GM12878 (cell line): ENCODE measurements around the gene CTIF. TPM values are rescaled to one million over a fixed set of nuclear protein-coding genes. Genes with fewer than 3 reads are reported as not detected.

Experiments used
- ATAC-seq: fragments of 200-7000 bp; cut with Tn5 transposase; 3 replicates; pipeline ENCODE4 v1.9.1; 2020; ENCODE audit warnings: mild to moderate bottlenecking, moderate library complexity
- BruUV-seq: library from RNA; stranded (reverse); fragments of 400-500 nt; replicated peaks from 2 replicates; lab custom pipeline; 2021; lab: Mats Ljungman, UMichigan
- CTCF ChIA-PET: fragments of 300-600 bp; sonication (Branson Sonifier 250); formaldehyde crosslinking; extraction: SDS; loops from one replicate; lab custom pipeline; 2021; ENCODE audit warnings: inconsistent platforms; lab: Yijun Ruan, JAX
- POLR2A ChIA-PET: fragments of 350-600 bp; formaldehyde crosslinking; extraction: SDS; loops from one replicate; lab custom pipeline; 2021; ENCODE audit warnings: inconsistent platforms; lab: Charles Lee
- RAD21 ChIA-PET: fragments of 300-600 bp; sonication (Branson Sonifier 250); formaldehyde crosslinking; loops from one replicate; lab custom pipeline; 2023; ENCODE audit warnings: antibody characterized with exemption; ENCODE audit not compliant: unreplicated experiment; lab: Charles Lee
- SMC1A ChIA-PET: fragments of 300-600 bp; sonication (Branson Sonifier 250); formaldehyde crosslinking; loops from one replicate; lab custom pipeline; 2023; ENCODE audit not compliant: unreplicated experiment, uncharacterized antibody; lab: Charles Lee
- DNase-seq: peaks from one replicate; pipeline ENCODE4 v3.0.0-alpha.2; 2011; ENCODE audit warnings: low read depth, low spot score
- FAIRE-seq: peaks from 3 replicates; lab custom pipeline; 2011; peaks lifted over from hg19 to GRCh38; lab: Jason Lieb, UNC
- H2AFZ ChIP-seq: 2 replicates; pipeline ENCODE4 v1.6.0; 2011; ENCODE audit warnings: low read depth, low read length, control low read depth; ENCODE audit not compliant: control insufficient read depth
- H3K27ac ChIP-seq: 2 replicates; pipeline ENCODE4 v1.5.1; 2011; ENCODE audit warnings: control low read depth; ENCODE audit not compliant: control insufficient read depth, insufficient read depth
- H3K27me3 ChIP-seq, 2 experiments: replicated peaks in 1 of 2; 2 replicates each; pipeline versions ENCODE4 v1.6.0 to v1.6.1; 2011; ENCODE audit warnings: low read length in 1 of 2; ENCODE audit not compliant: control insufficient read depth in 2 of 2, insufficient read depth in 2 of 2
- H3K36me3 ChIP-seq, 2 experiments: 2 replicates each; pipeline ENCODE4 v1.5.1; 2011; ENCODE audit warnings: low read length in 1 of 2; ENCODE audit not compliant: control insufficient read depth in 2 of 2, insufficient read depth in 2 of 2
- H3K4me1 ChIP-seq: 2 replicates; pipeline ENCODE4 v1.6.1; 2011; ENCODE audit warnings: mild to moderate bottlenecking, low read length, moderate library complexity, mixed read lengths; ENCODE audit not compliant: control insufficient read depth, insufficient read depth
- H3K4me2 ChIP-seq: 2 replicates; pipeline ENCODE4 v1.6.0; 2011; ENCODE audit warnings: control low read depth; ENCODE audit not compliant: control insufficient read depth, insufficient read depth
- H3K4me3 ChIP-seq: fragments of 200-600 bp; sonication (generic); 2 replicates; pipeline ENCODE4 v1.5.1; 2016
- H3K79me2 ChIP-seq: 2 replicates; pipeline ENCODE4 v1.6.0; 2011; ENCODE audit warnings: low read length; ENCODE audit not compliant: control insufficient read depth, insufficient read depth
- H3K9ac ChIP-seq: 2 replicates; pipeline ENCODE4 v1.8.0; 2011; ENCODE audit warnings: low read length, control low read depth, mixed read lengths; ENCODE audit not compliant: control insufficient read depth, insufficient read depth
- H3K9me3 ChIP-seq: replicated peaks from 3 replicates; pipeline ENCODE4 v1.5.1; 2011; ENCODE audit warnings: mild to moderate bottlenecking, low read length; ENCODE audit not compliant: control insufficient read depth, insufficient read depth
- H4K20me1 ChIP-seq: 2 replicates; pipeline ENCODE4 v1.6.0; 2011; ENCODE audit not compliant: control insufficient read depth, insufficient read depth
- CHD1 ChIP-seq: IDR thresholded peaks from 2 replicates; pipeline ENCODE4 v1.6.1; 2012; ENCODE audit warnings: low read depth, low read length, improper control_type of control experiment
- EED ChIP-seq: sonication (generic); IDR thresholded peaks from 2 replicates; pipeline ENCODE4 v1.6.1; 2016; ENCODE audit warnings: antibody characterized with exemption, low read depth
- NFXL1 ChIP-seq: fragments of 450-650 bp; IDR thresholded peaks from 2 replicates; pipeline ENCODE4 v1.6.1; 2017; ENCODE audit warnings: antibody characterized with exemption, mild to moderate bottlenecking, borderline replicate concordance
- NFYB ChIP-seq: IDR thresholded peaks from 2 replicates; pipeline ENCODE4 v1.6.1; 2011; ENCODE audit warnings: low read depth, mild to moderate bottlenecking, low read length, improper control_type of control experiment, moderate library complexity; ENCODE audit not compliant: insufficient read depth
- RAD21 ChIP-seq: IDR thresholded peaks from 2 replicates; pipeline ENCODE4 v1.6.1; 2011; ENCODE audit warnings: mild to moderate bottlenecking, low read depth, low read length, moderate library complexity; ENCODE audit not compliant: insufficient read depth
- SIX5 ChIP-seq: IDR thresholded peaks from 2 replicates; pipeline ENCODE4 v1.6.1; 2011; ENCODE audit warnings: mild to moderate bottlenecking, low read depth, low read length, moderate library complexity; ENCODE audit not compliant: severe bottlenecking
- SMC3 ChIP-seq: IDR thresholded peaks from 2 replicates; pipeline ENCODE4 v1.6.1; 2011; ENCODE audit warnings: low read length, improper control_type of control experiment, borderline replicate concordance
- TAF1 ChIP-seq: IDR thresholded peaks from 2 replicates; pipeline ENCODE4 v1.6.1; 2011; ENCODE audit warnings: mild to moderate bottlenecking, low read depth, low read length, borderline replicate concordance
- TCF3 ChIP-seq: IDR thresholded peaks from 2 replicates; pipeline ENCODE4 v1.6.1; 2012; ENCODE audit warnings: low read depth, mild to moderate bottlenecking, low read length, borderline replicate concordance; ENCODE audit not compliant: insufficient read depth
- ZNF24 ChIP-seq: fragments of 450-650 bp; IDR thresholded peaks from 2 replicates; pipeline ENCODE4 v1.6.1; 2017; ENCODE audit warnings: antibody characterized with exemption, mild to moderate bottlenecking
- ZSCAN29 ChIP-seq: fragments of 450-650 bp; IDR thresholded peaks from 2 replicates; pipeline ENCODE4 v1.6.1; 2017; ENCODE audit warnings: mild to moderate bottlenecking, moderate library complexity
- WGBS: methylation state at CpG from one replicate; pipeline ENCODE4 v1.1.6; 2016; ENCODE audit warnings: low lambda C conversion rate; ENCODE audit not compliant: insufficient replicate concordance, insufficient coverage; ENCODE audit errors: missing lambda C conversion rate; 5-methylcytosine and 5-hydroxymethylcytosine counted together
- in situ Hi-C: fragments of 300-500 bp; cut with MboI; formaldehyde crosslinking; loops from 9 replicates; pipeline ENCODE4 v1.14.3; 2018; ENCODE audit warnings: mixed read lengths
- intact Hi-C: fragments of 100-400 bp; cut with micrococcal nuclease; formaldehyde crosslinking; loops from one replicate; pipeline ENCODE4 v1.14.2; 2022; ENCODE audit not compliant: unreplicated experiment
- polyA plus RNA-seq, 11 experiments: library from polyadenylated mRNA; depleted of rRNA in 4 of 11; unstranded in 6 of 11; stranded (reverse) in 5 of 11; fragments of >200 nt; fragmentation: Nextera tagmentation in 4 of 11; fragmentation: Illumina TruSeq in 1 of 11; extraction: Ambion mirVana in 4 of 11; extraction: Trizol in 1 of 11; gene quantifications; 1 replicate in 1 of 11; 2 replicates in 10 of 11; pipeline versions ENCODE4 v1.2.1 to v1.2.3, GENCODE V29; 2011 to 2016; ENCODE audit warnings: inconsistent platforms in 2 of 11, missing spikeins in 2 of 11, low read depth in 1 of 11
- total RNA-seq, 4 experiments: library from RNA; depleted of rRNA in 3 of 4; stranded (reverse); fragments of >200 nt in 3 of 4; fragmentation: Illumina TruSeq in 1 of 4; extraction: Trizol in 1 of 4; gene quantifications; 2 replicates each; pipeline versions ENCODE4 v1.2.1 to v1.2.3, GENCODE V29; 2013 to 2021
- TF ChIP-seq, protein P1 (sequence below), 3 experiments: IDR thresholded peaks in 2 of 3; conservative IDR thresholded peaks in 1 of 3; 2 replicates each; pipeline ENCODE4 v1.5.1; 2011; ENCODE audit warnings: low read depth in 3 of 3, low read length in 3 of 3, mild to moderate bottlenecking in 3 of 3, control low read depth in 2 of 3, moderate library complexity in 2 of 3, inconsistent platforms in 1 of 3, mixed read lengths in 1 of 3; ENCODE audit not compliant: control insufficient read depth in 2 of 3, insufficient read depth in 1 of 3; ENCODE audit errors: extremely low read depth in 1 of 3
- TF ChIP-seq, protein P2 (sequence below): fragments of 450-650 bp; IDR thresholded peaks from 2 replicates; pipeline ENCODE4 v1.6.1; 2017; ENCODE audit warnings: borderline replicate concordance

CTIF gene
- total and polyA plus RNA-seq, 10 of the 15 experiments (the other 5 are each of a cell fraction or from before 2014, with no cell fraction given) = 0.06 to 11.6 (median 2.5) TPM

DNA sequence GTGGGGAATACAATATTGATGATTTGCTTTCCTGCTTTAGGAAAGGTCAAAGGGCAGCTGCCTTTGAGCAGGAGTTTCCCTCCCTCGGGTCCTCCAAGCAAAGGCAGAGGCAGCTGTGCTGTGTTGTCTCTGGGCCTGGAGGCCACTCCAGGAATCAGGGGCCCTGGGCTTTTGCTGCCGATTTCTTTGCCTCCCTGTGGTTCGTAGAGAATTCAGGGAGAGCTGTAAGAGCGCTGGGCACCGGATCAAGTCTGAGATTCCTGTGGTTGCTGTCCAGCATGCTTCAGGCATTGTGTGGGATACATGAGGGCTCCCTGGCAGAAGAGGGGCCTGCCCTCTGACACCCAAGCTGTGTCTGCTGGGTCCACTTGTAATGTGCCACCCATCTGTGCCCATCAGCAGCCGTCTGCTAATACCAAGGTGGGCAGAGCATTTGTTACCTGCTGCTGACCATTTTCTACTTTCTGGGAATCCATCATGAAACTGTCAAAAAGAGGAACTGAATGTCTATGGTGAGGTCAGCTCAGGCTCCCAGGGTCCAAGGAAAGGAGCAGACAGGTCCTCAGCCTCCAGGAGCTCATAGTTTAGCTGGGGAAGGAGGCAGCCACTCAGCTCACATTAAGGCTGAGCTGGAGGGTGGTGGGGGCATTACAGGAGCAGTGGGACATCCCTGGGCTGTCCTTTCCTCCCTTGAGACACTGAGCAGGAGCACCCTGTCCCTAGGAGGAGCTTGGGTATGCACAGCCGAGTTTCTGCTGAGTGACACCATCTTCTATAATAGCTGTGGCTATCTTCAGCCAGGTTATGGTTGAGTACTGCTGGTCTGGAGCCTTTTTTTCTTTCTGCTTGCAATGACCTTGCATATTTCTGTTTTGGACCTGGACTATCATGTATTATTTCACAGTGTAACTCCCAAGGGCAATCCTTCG, 68.5 kb downstream of the CTIF start (continued):
- TF ChIP-seq, protein P1, sequence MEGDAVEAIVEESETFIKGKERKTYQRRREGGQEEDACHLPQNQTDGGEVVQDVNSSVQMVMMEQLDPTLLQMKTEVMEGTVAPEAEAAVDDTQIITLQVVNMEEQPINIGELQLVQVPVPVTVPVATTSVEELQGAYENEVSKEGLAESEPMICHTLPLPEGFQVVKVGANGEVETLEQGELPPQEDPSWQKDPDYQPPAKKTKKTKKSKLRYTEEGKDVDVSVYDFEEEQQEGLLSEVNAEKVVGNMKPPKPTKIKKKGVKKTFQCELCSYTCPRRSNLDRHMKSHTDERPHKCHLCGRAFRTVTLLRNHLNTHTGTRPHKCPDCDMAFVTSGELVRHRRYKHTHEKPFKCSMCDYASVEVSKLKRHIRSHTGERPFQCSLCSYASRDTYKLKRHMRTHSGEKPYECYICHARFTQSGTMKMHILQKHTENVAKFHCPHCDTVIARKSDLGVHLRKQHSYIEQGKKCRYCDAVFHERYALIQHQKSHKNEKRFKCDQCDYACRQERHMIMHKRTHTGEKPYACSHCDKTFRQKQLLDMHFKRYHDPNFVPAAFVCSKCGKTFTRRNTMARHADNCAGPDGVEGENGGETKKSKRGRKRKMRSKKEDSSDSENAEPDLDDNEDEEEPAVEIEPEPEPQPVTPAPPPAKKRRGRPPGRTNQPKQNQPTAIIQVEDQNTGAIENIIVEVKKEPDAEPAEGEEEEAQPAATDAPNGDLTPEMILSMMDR (IDR thresholded peaks at IDR 0.05 in 2 of 3, conservative IDR thresholded peaks at IDR 0.05 in 1 of 3; ENCODE audit: control insufficient read depth in 2 of 3, extremely low read depth in 1 of 3, insufficient read depth in 1 of 3, low read depth in 3 of 3, low read length in 3 of 3) = no peak
- TF ChIP-seq, all 136 proteins: peak for 2

DNA sequence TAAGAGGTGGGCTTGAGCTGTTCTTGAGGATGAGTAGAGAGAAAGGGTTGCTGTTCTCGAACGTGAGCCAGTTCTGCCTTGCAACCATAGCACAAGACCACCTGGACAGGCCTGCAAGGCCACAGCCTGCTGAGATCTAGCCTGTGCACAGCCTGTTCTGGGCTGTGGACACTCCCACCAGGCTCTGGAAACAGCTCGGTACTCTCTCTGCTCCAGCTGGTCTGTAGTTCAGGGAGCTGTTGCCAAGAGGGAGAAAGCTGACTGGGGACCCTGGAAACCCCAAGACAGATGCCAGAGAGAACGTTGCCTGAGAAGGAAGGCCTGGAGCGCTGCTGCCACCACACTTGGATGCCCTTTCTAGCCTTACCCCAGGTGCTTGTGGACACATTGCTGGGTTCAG, 69.8 kb downstream of the CTIF start:
- WGBS = 53% methylated on average over 5 of the region's 5 CpGs
- Histone ChIP-seq H3K36me3 (no peaks in the 10 kb centered on the region), H3K27me3 (no peaks in the 10 kb centered on the region), H3K4me1 (no peaks in the 10 kb centered on the region; the same call in 1 of the 2 replicates), H3K4me2 (no peak overlapping the region), H4K20me1 (no peaks in the 10 kb centered on the region; the same call in 1 of the 2 replicates), H3K9ac (no peak overlapping the region), H3K27ac (no peak overlapping the region), H2AFZ (no peak overlapping the region), H3K4me3 (no peak overlapping the region), H3K79me2 (no peaks in the 10 kb centered on the region), H3K9me3 (no peaks in the 10 kb centered on the region)
- ChIA-PET POLR2A (no interaction called here), SMC1A (no interaction called here), RAD21 (no interaction called here), CTCF (interaction anchor here (1.1 kb wide), 1 partner anchor 163 kb away, joined by 4 read pairs; no protein-coding TSS in a partner anchor)
- ATAC-seq (no peak), DNase-seq (no peak), FAIRE-seq (no peak)
- in situ Hi-C loops (no loop called here), intact Hi-C loops (no loop called here)
- no TSS peak for BruUV-seq
- TF ChIP-seq NFXL1 (no peak), RAD21 (no peak), ZSCAN29 (no peak), TCF3 (no peak), TAF1 (no peak), CHD1 (no peak), ZNF24 (no peak), SIX5 (no peak), EED (no peak), SMC3 (no peak), NFYB (no peak)
- TF ChIP-seq, protein P2, sequence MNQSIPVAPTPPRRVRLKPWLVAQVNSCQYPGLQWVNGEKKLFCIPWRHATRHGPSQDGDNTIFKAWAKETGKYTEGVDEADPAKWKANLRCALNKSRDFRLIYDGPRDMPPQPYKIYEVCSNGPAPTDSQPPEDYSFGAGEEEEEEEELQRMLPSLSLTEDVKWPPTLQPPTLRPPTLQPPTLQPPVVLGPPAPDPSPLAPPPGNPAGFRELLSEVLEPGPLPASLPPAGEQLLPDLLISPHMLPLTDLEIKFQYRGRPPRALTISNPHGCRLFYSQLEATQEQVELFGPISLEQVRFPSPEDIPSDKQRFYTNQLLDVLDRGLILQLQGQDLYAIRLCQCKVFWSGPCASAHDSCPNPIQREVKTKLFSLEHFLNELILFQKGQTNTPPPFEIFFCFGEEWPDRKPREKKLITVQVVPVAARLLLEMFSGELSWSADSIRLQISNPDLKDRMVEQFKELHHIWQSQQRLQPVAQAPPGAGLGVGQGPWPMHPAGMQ = no peak
- TF ChIP-seq, protein P1 (IDR thresholded peaks at IDR 0.05 in 2 of 3, conservative IDR thresholded peaks at IDR 0.05 in 1 of 3; ENCODE audit: control insufficient read depth in 2 of 3, extremely low read depth in 1 of 3, insufficient read depth in 1 of 3, low read depth in 3 of 3, low read length in 3 of 3) = no peak
